HG03575 (cell line): Measurements from ENCODE around the gene CLMN.

Experiments used
- ATAC-seq: cut with Tn5 transposase; IDR thresholded peaks from one replicate; pipeline ENCODE4 v1.9.1; 2021; ENCODE audit not compliant: unreplicated experiment, insufficient number of reproducible peaks, low FRiP score; ENCODE audit errors: extremely low read depth

The CLMN gene

DNA sequence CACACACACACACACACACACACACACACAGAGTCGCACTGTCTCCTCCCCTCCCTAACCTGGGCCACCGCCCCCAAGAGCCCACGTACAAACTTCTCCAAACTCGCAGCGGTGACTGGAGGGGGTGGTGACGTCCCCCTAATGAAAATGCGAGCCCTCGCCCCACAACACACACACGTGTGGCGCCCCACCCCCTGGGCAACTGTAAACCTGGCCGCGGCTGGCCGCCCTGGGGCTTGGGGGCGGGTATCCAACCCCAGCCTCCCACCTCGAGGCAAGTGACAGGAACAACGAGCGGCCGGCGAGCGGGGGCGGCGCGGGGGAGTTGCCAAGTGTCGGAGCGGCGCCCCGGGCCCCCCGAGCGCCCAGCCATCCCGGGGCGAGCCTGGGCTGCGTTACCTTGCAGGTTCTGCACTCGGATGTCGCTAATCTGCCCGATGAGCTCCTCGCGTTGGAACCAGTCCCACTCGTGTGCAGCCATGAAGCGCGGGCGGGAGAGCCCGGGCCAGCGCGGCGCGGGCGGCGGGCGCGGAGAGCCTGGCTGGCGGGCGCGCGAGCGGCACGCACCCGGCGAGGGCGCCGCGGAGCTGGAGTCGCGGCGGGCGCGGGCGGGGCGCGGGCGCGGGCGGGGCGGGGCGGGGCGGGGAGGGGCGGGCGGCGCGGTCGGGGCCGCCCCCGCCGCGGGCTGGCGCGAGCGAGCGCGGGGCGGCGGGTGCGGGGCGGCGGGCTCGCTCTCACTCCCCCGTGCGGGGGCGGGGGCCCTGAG, at the start of gene CLMN:
Gene CLMN (minus strand): TSS at position 597 of the 766 bp plus-strand sequence. CDS start 116 bp downstream, at position 481.
- ATAC-seq = no peak

GRCh38 chr14:95365401-95365800, 45.7 kb upstream of the CLMN start:
- no peak for ATAC-seq

- no peak for ATAC-seq
Measured at GRCh38 chr14:95364481-95365209, 44.9 kb upstream of the CLMN start.

DNA sequence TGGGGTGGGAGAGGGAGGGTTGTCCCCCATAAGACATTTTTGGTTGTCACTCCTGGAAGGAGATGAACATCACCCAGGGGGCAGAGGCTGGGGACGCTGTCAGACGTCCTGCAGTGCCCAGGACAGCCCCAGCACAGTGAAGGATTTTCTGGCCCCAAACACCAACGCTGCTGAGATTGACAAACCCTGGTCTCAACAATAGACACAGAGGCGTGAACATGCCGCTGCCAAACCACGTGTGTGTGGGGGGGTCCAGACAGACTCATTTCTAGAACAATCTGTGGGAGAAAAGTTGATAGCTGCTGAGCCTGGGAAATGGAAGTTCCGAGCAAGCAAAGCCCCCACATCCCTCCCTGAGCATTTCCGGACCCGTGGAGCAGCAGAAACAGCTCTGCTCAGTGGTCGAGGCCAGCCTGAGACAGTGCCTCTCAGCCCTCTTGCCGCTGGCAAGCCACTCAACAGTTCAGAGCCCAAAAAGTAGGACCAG, 43.8 kb upstream of the CLMN start:
- no peak for ATAC-seq

DNA sequence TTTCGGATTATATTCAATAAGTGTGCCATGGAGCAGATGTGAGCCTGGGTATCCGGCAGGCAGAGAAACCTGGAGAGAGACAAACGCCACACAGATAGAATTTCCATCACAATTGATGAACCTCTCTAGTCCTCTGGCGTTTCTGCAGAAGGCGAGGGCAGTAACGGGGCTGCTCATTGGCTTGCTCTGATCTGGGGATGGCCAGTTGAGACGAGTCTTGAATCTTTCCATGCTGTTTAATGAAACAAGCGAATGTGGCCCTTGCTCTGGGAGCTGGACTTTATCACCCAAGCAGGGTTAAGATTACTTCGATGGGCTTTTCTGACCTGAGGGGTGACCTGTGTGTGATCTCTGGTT, 42.4 kb upstream of the CLMN start:
- no peak for ATAC-seq

DNA sequence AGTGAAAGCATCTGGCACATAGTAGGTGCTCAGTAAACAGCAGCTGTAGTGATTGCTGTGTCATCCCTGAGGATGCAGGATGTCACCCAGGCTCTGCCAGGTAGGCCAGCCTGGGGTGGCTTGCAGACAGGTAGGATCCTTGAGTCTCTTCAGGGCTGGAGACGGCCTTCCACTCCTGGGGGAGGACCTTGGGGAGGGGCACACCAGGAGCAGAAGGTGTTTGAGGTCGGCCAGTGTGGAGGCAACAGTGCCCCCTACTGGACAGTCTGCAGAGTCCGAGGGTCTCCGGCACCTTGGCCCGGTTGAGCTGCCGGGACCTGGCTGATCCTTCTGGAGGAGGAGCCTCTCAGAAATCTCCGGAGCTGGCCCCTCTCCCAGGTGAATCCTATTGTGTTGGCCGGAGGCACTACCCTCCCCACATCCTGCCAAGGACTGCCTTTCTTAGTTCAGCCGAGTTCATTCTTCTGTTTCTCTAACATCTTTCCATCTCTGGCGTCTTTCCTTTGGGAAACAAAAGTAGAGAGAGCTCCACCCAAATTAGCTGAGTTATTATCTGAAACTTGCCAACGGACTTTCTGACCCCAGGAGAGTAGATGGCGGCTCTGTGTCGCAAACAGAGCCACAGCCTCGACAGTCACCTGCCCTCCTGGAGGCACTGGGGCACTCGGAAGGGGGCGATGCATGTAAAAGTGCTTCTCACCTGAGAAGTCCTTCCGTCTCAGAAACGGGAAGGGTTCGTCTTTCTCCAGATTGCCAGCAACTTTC, 41.8 kb upstream of the CLMN start:
- no peak for ATAC-seq

DNA sequence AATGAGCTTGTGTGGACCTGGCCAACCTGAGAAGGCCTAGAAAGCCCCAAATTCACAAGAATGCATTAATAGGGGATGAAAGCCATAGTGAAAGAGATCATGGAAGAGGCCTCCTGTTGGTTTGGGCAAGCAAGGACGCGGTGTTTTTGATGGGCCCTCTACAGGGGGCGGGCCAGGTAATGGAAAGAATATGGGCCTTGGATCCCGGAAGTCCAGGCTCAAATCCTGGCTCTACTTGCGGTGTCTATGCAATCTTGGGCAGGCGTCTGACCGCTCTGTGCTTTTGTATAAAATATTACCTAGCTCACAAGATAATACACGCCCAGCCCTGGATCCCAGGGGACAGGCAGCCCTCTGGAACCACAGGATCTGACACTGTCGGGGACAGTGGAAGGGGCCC, 41.1 kb upstream of the CLMN start:
- no peak for ATAC-seq

DNA sequence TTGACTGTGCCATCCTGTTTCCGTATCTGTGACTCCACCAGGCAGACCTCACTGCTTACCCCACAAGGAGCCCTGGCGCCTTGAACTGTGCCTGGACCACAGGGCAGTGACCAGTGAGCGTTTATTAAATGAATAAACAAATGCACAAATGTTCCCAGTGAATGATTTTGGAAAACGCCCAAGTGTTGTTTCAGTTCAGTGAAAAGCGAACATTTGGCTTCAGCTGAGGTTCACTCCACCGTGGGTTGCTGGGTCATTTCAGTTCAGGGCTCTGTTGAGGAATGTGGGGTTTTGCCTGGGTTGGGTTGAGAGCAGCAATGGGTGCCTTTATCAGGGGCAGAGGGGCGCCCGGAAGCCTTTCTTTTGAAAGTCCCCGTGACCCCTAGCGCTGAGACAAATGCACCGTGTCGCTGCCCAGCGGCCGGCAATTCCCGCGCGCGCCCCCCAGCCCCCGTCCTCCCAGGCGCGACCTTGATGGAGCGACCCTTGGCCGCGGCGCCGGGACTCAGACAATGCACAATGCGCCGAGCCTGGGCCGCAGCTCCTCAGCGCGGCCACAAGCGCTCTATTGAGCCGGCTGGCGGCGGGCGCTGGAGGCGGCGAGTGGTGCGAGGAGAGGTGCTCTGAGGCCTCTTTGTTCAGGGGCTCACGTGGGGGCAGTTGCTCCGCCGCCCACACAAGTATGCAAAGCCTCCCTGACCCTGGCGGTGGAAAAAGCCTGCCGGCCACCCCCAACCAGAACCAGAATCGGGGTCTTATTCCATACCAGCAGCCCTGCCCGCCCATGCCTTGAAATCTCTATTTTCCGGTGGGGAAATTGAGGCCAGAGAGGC, 40.5 kb upstream of the CLMN start:
- ATAC-seq = no peak

GRCh38 chr14:95356245-95356869, 36.6 kb upstream of the CLMN start:
- no peak for ATAC-seq

- ATAC-seq = no peak
Measured at GRCh38 chr14:95355422-95355821, 35.7 kb upstream of the CLMN start.

DNA sequence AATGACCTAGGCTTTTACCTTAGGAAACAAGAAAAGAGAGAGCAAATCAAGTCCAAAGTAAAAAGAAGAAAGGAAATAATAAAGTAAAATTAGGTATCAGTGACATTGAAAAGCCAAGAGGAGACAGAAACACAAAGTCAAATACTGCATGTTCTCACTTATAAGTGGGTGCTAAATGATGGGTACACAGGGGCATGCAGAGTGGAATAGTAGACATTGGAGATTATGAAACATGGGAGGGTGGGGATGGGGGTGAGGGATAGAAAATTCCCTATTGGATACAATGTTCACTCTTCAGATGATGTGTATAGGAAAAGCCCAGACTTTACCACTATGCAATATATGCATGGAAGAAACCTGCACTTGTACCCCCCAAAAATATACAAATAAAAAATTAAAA, 35.1 kb upstream of the CLMN start:
- no peak for ATAC-seq

GRCh38 chr14:95353664-95354063, 34.0 kb upstream of the CLMN start:
- ATAC-seq = no peak

DNA sequence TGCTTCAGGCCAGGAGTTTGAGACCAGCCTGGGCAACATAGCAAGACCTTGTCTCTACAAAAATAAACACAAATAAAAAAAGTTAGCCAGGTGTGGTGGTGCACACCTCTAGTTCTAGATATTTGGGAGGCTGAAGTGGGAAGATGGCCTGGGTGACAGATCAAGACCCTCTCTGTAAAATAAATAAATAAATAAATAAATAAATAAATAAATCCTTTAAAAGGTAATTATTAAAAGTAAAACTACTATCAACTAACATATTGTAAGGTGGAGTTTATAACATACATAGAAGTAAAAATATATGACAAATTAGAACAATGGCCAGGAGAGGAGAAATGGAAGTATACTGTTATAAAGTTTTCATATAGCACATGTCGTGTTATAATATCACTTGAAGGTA, 33.3 kb upstream of the CLMN start:
- no peak for ATAC-seq

DNA sequence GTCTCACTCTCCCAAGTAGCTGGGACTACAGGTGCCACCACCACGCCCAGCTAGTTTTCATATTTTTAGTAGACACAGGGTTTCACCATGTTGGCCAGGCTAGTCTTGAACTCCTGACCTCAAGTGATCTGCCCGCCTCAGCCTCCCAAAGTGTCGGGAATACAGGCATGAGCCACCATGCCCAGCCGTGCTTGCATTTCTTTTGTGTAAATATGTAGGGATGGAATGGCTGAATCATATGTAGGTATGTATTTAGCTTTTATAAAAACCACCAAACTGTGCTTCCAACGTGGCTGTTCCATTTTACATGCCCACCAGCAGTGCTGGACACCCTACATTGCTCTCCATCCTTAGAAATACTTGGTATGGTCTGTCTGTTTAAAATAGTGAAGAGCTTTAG, 32.8 kb upstream of the CLMN start:
- ATAC-seq = no peak

- ATAC-seq = no peak
Measured at GRCh38 chr14:95349241-95349640, 29.5 kb upstream of the CLMN start.

GRCh38 chr14:95348395-95349080, 28.8 kb upstream of the CLMN start:
- ATAC-seq = no peak

GRCh38 chr14:95346820-95347219, 27.1 kb upstream of the CLMN start:
- ATAC-seq = no peak

GRCh38 chr14:95346266-95346665, 26.6 kb upstream of the CLMN start:
- ATAC-seq = no peak
